LNCAP (cell line): ENCODE results near the gene FAM83G.

Experiments
- TF ChIP-seq, protein P1 (sequence below): fragments of 450-650 bp; IDR thresholded peaks from 2 replicates; pipeline ENCODE4 v1.5.1; 2017; ENCODE audit warnings: mild to moderate bottlenecking

Gene FAM83G

DNA sequence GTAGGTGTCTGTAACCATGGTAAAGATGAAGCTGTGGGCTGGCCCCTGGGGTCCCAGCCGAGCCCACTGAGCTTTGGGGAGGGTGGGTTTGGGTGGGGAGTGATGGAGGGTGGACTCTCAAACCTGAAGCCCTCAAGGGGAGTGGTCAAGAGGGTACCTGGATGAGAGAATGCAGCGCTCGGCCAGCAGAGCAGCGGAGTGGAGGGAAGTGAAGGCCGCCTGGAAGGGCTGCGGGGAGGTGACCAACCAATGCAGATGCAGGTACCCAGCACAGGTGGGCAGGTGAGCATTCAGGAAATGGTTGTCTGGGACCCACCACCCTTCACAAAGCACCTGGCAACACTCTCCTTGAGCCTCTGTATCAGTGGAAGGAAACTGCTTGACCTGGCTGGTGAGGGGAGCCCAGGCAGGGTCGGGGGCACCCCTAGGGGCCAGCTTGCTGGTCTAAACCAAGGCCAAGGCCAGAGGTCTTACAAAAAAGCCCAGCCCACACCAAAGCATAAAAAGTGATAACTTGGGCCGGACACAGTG, 56.0 kb downstream of the FAM83G start:
- TF ChIP-seq, protein P1, sequence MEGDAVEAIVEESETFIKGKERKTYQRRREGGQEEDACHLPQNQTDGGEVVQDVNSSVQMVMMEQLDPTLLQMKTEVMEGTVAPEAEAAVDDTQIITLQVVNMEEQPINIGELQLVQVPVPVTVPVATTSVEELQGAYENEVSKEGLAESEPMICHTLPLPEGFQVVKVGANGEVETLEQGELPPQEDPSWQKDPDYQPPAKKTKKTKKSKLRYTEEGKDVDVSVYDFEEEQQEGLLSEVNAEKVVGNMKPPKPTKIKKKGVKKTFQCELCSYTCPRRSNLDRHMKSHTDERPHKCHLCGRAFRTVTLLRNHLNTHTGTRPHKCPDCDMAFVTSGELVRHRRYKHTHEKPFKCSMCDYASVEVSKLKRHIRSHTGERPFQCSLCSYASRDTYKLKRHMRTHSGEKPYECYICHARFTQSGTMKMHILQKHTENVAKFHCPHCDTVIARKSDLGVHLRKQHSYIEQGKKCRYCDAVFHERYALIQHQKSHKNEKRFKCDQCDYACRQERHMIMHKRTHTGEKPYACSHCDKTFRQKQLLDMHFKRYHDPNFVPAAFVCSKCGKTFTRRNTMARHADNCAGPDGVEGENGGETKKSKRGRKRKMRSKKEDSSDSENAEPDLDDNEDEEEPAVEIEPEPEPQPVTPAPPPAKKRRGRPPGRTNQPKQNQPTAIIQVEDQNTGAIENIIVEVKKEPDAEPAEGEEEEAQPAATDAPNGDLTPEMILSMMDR, result no peak

- TF ChIP-seq, protein P1, result no peak
Observed at GRCh38 chr17:18947866-18948265, 56.7 kb downstream of the FAM83G start.

GRCh38 chr17:18946536-18946935, 58.0 kb downstream of the FAM83G start:
- TF ChIP-seq, protein P1, result no peak

DNA sequence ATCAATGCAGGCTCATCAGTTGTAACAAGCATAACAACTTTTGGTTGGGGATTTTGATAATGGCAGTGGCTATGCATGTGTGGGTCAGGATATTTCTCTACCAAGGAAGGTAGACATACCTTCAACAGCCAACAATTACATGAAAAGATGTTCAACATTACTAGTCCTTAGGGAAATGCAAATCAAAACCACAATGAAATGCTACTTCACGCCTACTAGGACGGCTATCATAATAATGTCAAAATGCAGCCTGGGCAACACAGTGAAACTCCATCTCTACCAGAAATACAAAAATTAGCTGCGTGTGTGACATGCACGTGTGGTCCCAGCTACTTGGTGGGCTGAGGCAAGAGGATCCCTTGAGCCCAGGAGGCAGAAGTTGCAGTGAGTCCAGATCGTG, 59.9 kb downstream of the FAM83G start:
- TF ChIP-seq, protein P1, result no peak

DNA sequence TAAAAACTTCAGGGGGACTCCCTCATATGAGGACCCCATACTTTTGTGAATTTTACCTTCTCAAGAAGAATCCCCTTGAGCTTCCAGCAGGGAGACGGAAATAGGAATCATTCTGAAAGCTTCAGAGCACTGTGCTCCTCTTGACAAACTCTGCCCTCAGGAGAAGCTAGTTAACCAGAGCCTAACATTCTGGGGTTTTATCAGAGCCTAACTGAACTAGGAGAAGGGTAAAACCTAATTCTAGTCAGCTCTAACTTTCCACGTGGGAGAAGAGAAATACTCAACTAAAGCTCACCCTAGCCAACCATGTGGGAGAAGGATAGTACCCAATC, 65.9 kb downstream of the FAM83G start:
- TF ChIP-seq, protein P1, result no peak

- TF ChIP-seq, protein P1, result no peak
Observed at GRCh38 chr17:18937981-18938691, 66.4 kb downstream of the FAM83G start.

DNA sequence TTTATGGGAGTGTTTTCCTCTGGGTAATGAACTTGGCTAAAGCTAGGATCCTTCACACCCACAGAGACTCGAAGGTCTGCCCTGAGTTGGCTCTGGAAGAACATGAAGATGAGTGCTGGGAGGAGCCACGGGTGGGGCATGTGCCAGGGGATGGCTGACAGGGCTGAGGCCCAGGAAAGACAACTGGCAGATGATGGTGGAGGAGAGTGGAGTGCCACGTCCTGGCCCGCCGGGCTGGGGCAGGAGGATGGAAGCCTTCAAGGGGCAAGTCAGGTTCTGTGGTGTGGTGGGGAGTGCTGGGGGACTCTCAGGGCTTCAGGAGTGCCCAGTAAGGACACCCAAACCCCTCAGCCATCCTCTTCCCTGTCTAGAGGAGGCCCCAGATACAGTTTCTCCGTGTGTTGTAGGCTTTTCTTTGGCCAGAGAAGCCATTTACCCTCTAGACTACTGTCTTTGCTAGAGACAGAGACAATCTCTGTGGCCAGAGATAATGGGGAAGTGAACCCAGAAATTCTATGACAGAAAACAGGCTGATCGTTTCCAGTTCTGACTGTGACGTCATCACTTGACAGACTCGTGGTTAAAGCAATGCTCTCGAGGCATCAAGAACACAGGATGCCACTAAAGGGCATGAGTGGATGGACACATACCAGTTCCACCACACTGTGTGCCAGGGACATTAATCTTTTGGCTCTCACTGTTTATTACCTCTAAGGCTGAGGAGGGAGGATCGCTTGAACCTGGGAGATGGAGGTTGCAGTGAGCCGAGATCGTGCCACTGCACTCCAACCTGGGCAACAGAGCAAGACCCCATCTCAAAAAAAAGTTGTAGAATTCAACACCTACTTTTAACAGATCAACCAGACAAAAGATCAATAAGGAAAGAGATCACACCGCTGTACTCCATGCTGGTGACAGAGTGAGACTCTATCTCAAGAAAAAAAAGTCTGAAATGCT, 71.2 kb downstream of the FAM83G start:
- TF ChIP-seq, protein P1, result no peak
